Subcutaneous preadipocyte (primary cell): ENCODE results near the gene DOCK7. TPM values are rescaled to one million over a fixed set of nuclear protein-coding genes. Genes with fewer than 3 reads are reported as not detected.

ENCODE experiments used
- small RNA-seq: library from RNA; depleted of rRNA; stranded (forward); fragments of <200 nt; gene quantifications from one replicate; pipeline ENCODE3, GENCODE V24; 2012
- total RNA-seq: library from RNA; depleted of rRNA; stranded (reverse); fragments of >200 nt; gene quantifications from 2 replicates; pipeline ENCODE4 v1.2.3, GENCODE V29; 2012

DOCK7 gene, protein sequence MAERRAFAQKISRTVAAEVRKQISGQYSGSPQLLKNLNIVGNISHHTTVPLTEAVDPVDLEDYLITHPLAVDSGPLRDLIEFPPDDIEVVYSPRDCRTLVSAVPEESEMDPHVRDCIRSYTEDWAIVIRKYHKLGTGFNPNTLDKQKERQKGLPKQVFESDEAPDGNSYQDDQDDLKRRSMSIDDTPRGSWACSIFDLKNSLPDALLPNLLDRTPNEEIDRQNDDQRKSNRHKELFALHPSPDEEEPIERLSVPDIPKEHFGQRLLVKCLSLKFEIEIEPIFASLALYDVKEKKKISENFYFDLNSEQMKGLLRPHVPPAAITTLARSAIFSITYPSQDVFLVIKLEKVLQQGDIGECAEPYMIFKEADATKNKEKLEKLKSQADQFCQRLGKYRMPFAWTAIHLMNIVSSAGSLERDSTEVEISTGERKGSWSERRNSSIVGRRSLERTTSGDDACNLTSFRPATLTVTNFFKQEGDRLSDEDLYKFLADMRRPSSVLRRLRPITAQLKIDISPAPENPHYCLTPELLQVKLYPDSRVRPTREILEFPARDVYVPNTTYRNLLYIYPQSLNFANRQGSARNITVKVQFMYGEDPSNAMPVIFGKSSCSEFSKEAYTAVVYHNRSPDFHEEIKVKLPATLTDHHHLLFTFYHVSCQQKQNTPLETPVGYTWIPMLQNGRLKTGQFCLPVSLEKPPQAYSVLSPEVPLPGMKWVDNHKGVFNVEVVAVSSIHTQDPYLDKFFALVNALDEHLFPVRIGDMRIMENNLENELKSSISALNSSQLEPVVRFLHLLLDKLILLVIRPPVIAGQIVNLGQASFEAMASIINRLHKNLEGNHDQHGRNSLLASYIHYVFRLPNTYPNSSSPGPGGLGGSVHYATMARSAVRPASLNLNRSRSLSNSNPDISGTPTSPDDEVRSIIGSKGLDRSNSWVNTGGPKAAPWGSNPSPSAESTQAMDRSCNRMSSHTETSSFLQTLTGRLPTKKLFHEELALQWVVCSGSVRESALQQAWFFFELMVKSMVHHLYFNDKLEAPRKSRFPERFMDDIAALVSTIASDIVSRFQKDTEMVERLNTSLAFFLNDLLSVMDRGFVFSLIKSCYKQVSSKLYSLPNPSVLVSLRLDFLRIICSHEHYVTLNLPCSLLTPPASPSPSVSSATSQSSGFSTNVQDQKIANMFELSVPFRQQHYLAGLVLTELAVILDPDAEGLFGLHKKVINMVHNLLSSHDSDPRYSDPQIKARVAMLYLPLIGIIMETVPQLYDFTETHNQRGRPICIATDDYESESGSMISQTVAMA (N-terminal part only)
- total RNA-seq = 108 and 117 TPM in 2 replicates

DNA sequence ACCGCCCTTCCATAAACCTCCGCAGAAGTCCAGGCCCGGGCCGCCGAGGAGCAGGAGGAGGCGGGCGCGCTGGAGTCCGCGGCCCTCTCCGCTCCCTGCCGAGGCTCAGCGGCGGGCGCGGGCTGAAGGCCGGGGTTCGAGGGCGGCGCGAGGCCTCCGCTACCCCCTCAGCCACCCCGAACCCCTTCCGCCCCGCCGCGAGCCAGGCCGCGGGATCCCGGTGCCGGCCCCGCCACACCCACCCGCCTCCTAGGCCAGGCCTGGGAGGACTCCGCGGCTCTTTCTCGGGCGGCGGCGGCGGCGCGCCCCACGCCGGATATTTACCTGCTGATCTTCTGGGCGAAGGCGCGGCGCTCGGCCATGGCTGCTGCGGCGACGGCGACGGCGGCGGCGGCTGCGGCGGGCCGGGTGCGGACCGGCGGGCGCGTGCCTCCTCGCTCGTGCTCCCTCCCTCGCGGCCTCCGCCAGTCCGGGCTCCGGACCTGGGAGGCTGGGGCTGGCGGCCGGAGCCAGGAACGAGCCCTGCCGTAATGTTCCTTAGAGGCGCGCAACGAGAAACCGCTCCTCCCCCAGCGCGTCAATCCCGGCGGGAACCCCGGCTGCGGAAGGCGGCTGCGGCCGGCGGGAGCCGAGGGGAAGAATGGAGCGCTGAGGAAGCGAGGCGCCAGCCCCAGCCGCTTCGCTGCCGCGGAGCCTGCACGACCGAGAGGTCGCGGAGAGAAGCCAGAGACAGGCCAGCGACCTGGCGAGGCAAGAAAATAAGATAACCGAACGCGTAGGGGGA is at the start of gene DOCK7:
TSS of gene DOCK7 (minus strand) at position 484 of the 784 bp plus-strand sequence. CDS start at position 362, 122 bp downstream.

DNA sequence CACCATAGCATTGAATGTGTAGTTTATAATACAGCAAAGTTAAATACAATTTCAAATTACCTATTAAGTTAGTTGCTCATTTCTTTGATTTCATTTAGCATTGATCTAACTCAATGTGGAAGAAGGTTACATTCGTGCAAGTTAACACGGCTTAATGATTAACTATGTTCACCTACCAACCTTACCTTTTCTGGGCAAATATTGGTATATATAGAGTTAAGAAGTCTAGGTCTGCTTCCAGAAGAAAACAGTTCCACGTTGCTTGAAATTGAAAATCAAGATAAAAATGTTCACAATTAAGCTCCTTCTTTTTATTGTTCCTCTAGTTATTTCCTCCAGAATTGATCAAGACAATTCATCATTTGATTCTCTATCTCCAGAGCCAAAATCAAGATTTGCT is 90.9 kb downstream of the DOCK7 start, which contains the start of gene ANGPTL3:
TSS of gene ANGPTL3 (plus strand) at position 240 of the 400 bp plus-strand sequence. CDS start at position 287, 47 bp downstream.

DNA sequence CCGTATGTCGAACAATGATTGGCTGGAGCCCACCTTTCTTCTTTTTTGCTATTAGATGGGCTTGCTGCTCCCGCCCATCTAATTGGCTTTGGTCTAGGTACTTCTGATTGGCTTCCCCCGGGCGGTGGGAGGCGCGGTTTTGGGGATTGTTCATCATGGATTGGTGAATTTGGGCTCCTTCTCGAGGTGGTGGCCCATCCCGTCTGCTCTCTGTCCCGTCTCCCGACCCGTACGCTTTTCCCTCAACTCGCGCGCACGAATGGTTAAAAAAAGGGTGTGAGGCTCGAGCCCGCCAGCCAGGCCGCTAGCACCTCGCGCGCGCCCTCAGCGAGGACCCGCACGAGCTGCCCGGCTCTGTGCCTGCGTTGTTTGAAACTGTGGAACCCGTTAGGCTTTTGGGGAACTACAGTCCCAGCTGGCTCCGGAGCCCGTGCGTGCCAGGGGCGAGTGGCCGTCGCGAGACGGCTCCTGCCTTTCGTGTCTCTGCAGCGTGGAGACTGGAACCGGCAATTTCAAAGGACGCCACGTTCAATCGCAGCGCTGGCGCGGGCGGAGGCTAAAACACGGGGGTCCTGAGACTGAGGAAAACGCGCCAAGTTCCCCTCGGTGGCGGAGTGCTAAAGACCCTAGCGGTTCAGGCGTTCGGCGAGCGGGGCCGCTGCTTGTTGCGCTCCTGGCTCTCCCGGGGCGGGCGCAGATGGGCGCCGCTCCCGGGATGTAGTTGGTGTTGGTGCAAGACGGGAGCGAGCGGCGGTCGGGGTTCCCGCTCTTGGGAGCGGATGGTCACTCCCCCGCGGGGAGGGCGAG is 251.5 kb downstream of the DOCK7 start, which contains the start of gene USP1:
TSS of gene USP1 (plus strand) at position 584 of the 807 bp plus-strand sequence. CDS start 2,819 bp downstream, outside the sequence.

Small RNA genes within 50 kb of the gene (small RNA-seq; reads per million reads assigned to genes)
- gene AL451044.1 = not detected

Other genes starting within 250 kb of the DOCK7 start
- gene ANGPTL3, start 90.9 kb downstream of the DOCK7 start, total RNA-seq = under 0.01 TPM in 1 of 2 replicates, not detected in the other
- gene ATG4C, start 95.7 kb upstream of the DOCK7 start, total RNA-seq = 7.7 and 8.8 TPM in 2 replicates